ENCODE results near the gene PALMD.

PALMD gene

GRCh38 chr1:99645699-99646531, at the start of gene PALMD:
TSS of gene PALMD (plus strand) at chr1:99646113. CDS start at chr1:99646318, 205 bp downstream.
- no peak for DNase-seq

- no peak for DNase-seq
Measured at GRCh38 chr1:99598738-99599411, 47.0 kb upstream of the PALMD start.

GRCh38 chr1:99599678-99600175, 46.2 kb upstream of the PALMD start:
- DNase-seq: no peak

GRCh38 chr1:99600782-99601181, 45.1 kb upstream of the PALMD start:
- no peak for DNase-seq

GRCh38 chr1:99601208-99601607, 44.7 kb upstream of the PALMD start:
- DNase-seq: no peak

GRCh38 chr1:99601709-99602403, 44.1 kb upstream of the PALMD start:
- DNase-seq: no peak

GRCh38 chr1:99602404-99602969, 43.4 kb upstream of the PALMD start:
- no peak for DNase-seq

GRCh38 chr1:99603699-99604560, 42.0 kb upstream of the PALMD start:
- no peak for DNase-seq

GRCh38 chr1:99606306-99606705, 39.6 kb upstream of the PALMD start:
- DNase-seq: no peak

- no peak for DNase-seq
Measured at GRCh38 chr1:99607590-99607989, 38.3 kb upstream of the PALMD start.

GRCh38 chr1:99608058-99608457, 37.9 kb upstream of the PALMD start:
- no peak for DNase-seq

GRCh38 chr1:99613716-99614115, 32.2 kb upstream of the PALMD start:
- no peak for DNase-seq

- DNase-seq: no peak
Measured at GRCh38 chr1:99614728-99615127, 31.2 kb upstream of the PALMD start.

- no peak for DNase-seq
Measured at GRCh38 chr1:99619583-99619982, 26.3 kb upstream of the PALMD start.

- DNase-seq: peak in 1 of 2 experiments; percentile 12
Measured at GRCh38 chr1:99621340-99621901, 24.5 kb upstream of the PALMD start.

GRCh38 chr1:99622702-99623347, 23.1 kb upstream of the PALMD start:
- DNase-seq: no peak

- DNase-seq: no peak
Measured at GRCh38 chr1:99623554-99623953, 22.4 kb upstream of the PALMD start.

- DNase-seq: no peak
Measured at GRCh38 chr1:99627615-99628014, 18.3 kb upstream of the PALMD start.

- DNase-seq: no peak
Measured at GRCh38 chr1:99629164-99629563, 16.7 kb upstream of the PALMD start.

GRCh38 chr1:99634971-99635624, 10.8 kb upstream of the PALMD start:
- DNase-seq: no peak

GRCh38 chr1:99635664-99636063, 10.2 kb upstream of the PALMD start:
- DNase-seq: no peak
